SK-N-SH (cell line): Measurements from ENCODE around the gene DNAJB8. TPM values are rescaled to one million over a fixed set of nuclear protein-coding genes. Genes with fewer than 3 reads are reported as not detected.

Experiments used
- CTCF ChIA-PET: fragments of 300-600, 350-600 bp; formaldehyde crosslinking; extraction: SDS; loops from one replicate; lab custom pipeline; 2021; lab: Yijun Ruan, JAX
- POLR2A ChIA-PET: fragments of 350-600 bp; sonication (Branson Sonifier 250); formaldehyde crosslinking; extraction: SDS; loops from one replicate; lab custom pipeline; 2020; ENCODE audit warnings: antibody characterized with exemption, inconsistent platforms; lab: Yijun Ruan, JAX
- DNase-seq: peaks from one replicate; pipeline ENCODE4 v3.0.0; 2012
- H2AFZ ChIP-seq: fragments of 200-600 bp; sonication (generic); 2 replicates; pipeline ENCODE4 v1.8.1; 2016; ENCODE audit warnings: antibody characterized with exemption, mild to moderate bottlenecking, low read depth
- H3F3A ChIP-seq: fragments of 200-600 bp; sonication (generic); replicated peaks from 2 replicates; pipeline ENCODE3; 2016; ENCODE audit warnings: antibody characterized with exemption, mild to moderate bottlenecking; ENCODE audit not compliant: insufficient read depth
- H3K27ac ChIP-seq, 2 experiments: fragments of 200-500 bp in 1 of 2; fragments of 200-600 bp in 1 of 2; sonication (Bioruptor generic) in 1 of 2; sonication (generic), shearing (Covaris generic) in 1 of 2; 2 replicates each; pipeline versions ENCODE4 v1.5.1 to v1.6.1; 2014 to 2016; ENCODE audit warnings: low read depth in 2 of 2, inconsistent platforms in 1 of 2, low read length in 1 of 2, mild to moderate bottlenecking in 1 of 2, mixed read lengths in 1 of 2
- H3K27me3 ChIP-seq: fragments of 200-600 bp; sonication (generic), shearing (Covaris generic); 2 replicates; pipeline ENCODE4 v1.6.1; 2016; ENCODE audit warnings: mixed run types; ENCODE audit not compliant: insufficient read depth
- H3K36me3 ChIP-seq, 2 experiments: fragments of 200-500 bp in 1 of 2; fragments of 200-600 bp in 1 of 2; sonication (Bioruptor generic) in 1 of 2; sonication (generic) in 1 of 2; replicated peaks in 1 of 2; 2 replicates each; pipeline versions ENCODE3 to v1.5.1; 2014 to 2016; ENCODE audit warnings: low read length in 1 of 2, mild to moderate bottlenecking in 1 of 2; ENCODE audit not compliant: insufficient read depth in 2 of 2, control insufficient read depth in 1 of 2
- H3K4me1 ChIP-seq, 2 experiments: fragments of 200-500 bp in 1 of 2; fragments of 200-600 bp in 1 of 2; sonication (Bioruptor generic) in 1 of 2; sonication (generic), shearing (Covaris generic) in 1 of 2; 2 replicates each; pipeline versions ENCODE4 v1.5.1 to v1.6.1; 2014 to 2016; ENCODE audit warnings: low read depth in 1 of 2, low read length in 1 of 2, mixed run types in 1 of 2; ENCODE audit not compliant: insufficient read depth in 2 of 2, control insufficient read depth in 1 of 2
- H3K4me2 ChIP-seq: fragments of 200-600 bp; sonication (generic), shearing (Covaris generic); 2 replicates; pipeline ENCODE4 v1.6.1; 2017; ENCODE audit warnings: mixed run types
- H3K4me3 ChIP-seq, 2 experiments: fragments of 200-500 bp in 1 of 2; fragments of 200-600 bp in 1 of 2; sonication (Bioruptor generic) in 1 of 2; sonication (generic), shearing (Covaris generic) in 1 of 2; 2 replicates each; pipeline versions ENCODE4 v1.5.1 to v1.8.1; 2014 to 2016; ENCODE audit warnings: low read depth in 2 of 2, inconsistent platforms in 1 of 2, low read length in 1 of 2, mild to moderate bottlenecking in 1 of 2, mixed read lengths in 1 of 2, moderate library complexity in 1 of 2
- H3K79me2 ChIP-seq: fragments of 200-600 bp; sonication (generic); 2 replicates; pipeline ENCODE4 v1.8.1; 2017; ENCODE audit warnings: mild to moderate bottlenecking; ENCODE audit not compliant: insufficient read depth
- H3K9ac ChIP-seq: fragments of 200-600 bp; sonication (generic); 2 replicates; pipeline ENCODE4 v1.6.1; 2017; ENCODE audit warnings: mixed run types
- H3K9me2 ChIP-seq: fragments of 200-600 bp; sonication (generic); 2 replicates; pipeline ENCODE4 v1.6.1; 2017; ENCODE audit warnings: mixed run types
- H3K9me3 ChIP-seq: fragments of 200-600 bp; sonication (generic); 2 replicates; pipeline ENCODE4 v1.6.1; 2017; ENCODE audit warnings: mixed run types, mild to moderate bottlenecking, moderate library complexity
- H4K20me1 ChIP-seq: fragments of 200-600 bp; sonication (generic); 2 replicates; pipeline ENCODE4 v1.6.1; 2017; ENCODE audit warnings: mild to moderate bottlenecking, mixed run types; ENCODE audit not compliant: insufficient read depth
- ELF1 ChIP-seq: IDR thresholded peaks from 2 replicates; pipeline ENCODE4 v1.4.0; 2012
- FOSL2 ChIP-seq: IDR thresholded peaks from 2 replicates; pipeline ENCODE4 v1.4.0; 2012; ENCODE audit warnings: low read depth, mild to moderate bottlenecking, moderate library complexity, borderline replicate concordance
- GABPA ChIP-seq: IDR thresholded peaks from 2 replicates; pipeline ENCODE4 v1.4.0; 2012; ENCODE audit warnings: low read depth, mild to moderate bottlenecking
- GATA2 ChIP-seq: sonication (generic); formaldehyde crosslinking; IDR thresholded peaks from 2 replicates; pipeline ENCODE4 v1.5.0; 2020; ENCODE audit warnings: mild to moderate bottlenecking, missing genetic modification reagents
- IRF3 ChIP-seq: fragments of 150-350 bp; IDR thresholded peaks from 2 replicates; pipeline ENCODE4 v1.6.1; 2016; ENCODE audit warnings: mild to moderate bottlenecking, low read depth, low read length
- MAX ChIP-seq: IDR thresholded peaks from 2 replicates; pipeline ENCODE4 v1.4.0; 2012; ENCODE audit warnings: low read depth
- MEF2A ChIP-seq: IDR thresholded peaks from 2 replicates; pipeline ENCODE4 v1.4.0; 2012; ENCODE audit warnings: low read depth, borderline replicate concordance
- NRF1 ChIP-seq: IDR thresholded peaks from 2 replicates; pipeline ENCODE4 v1.6.1; 2012; ENCODE audit warnings: low read depth, mild to moderate bottlenecking, low read length
- POLR2AphosphoS5 ChIP-seq: IDR thresholded peaks from 2 replicates; pipeline ENCODE4 v1.6.1; 2012; ENCODE audit warnings: low read depth, low read length
- RCOR1 ChIP-seq: fragments of 150-350 bp; IDR thresholded peaks from 2 replicates; pipeline ENCODE4 v1.6.1; 2017; ENCODE audit warnings: antibody characterized with exemption, low read length
- REST ChIP-seq: IDR thresholded peaks from 2 replicates; pipeline ENCODE4 v1.6.1; 2012; ENCODE audit warnings: mild to moderate bottlenecking, low read depth, low read length, moderate library complexity
- TAF1 ChIP-seq: IDR thresholded peaks from 2 replicates; pipeline ENCODE4 v1.6.1; 2012; ENCODE audit warnings: low read depth, mild to moderate bottlenecking, low read length, moderate library complexity, borderline replicate concordance
- TCF12 ChIP-seq: IDR thresholded peaks from 2 replicates; pipeline ENCODE4 v1.4.0; 2012
- TEAD4 ChIP-seq: IDR thresholded peaks from 2 replicates; pipeline ENCODE4 v1.4.0; 2012; ENCODE audit warnings: mild to moderate bottlenecking, borderline replicate concordance; ENCODE audit not compliant: insufficient read depth
- USF1 ChIP-seq: IDR thresholded peaks from 2 replicates; pipeline ENCODE4 v1.4.0; 2012; ENCODE audit warnings: low read depth, borderline replicate concordance
- USF2 ChIP-seq: fragments of 150-350 bp; IDR thresholded peaks from 2 replicates; pipeline ENCODE4 v1.6.1; 2017; ENCODE audit warnings: antibody characterized with exemption, low read length, low read depth, borderline replicate concordance
- YY1 ChIP-seq: IDR thresholded peaks from 2 replicates; pipeline ENCODE4 v1.4.0; 2012; ENCODE audit warnings: low read depth, mild to moderate bottlenecking
- ZBTB33 ChIP-seq: IDR thresholded peaks from 2 replicates; pipeline ENCODE4 v1.4.0; 2012; ENCODE audit warnings: low read depth, borderline replicate concordance
- WGBS: methylation state at CpG from one replicate; pipeline ENCODE4 v1.1.6; 2017; ENCODE audit warnings: low lambda C conversion rate; 5-methylcytosine and 5-hydroxymethylcytosine counted together
- polyA plus RNA-seq, 3 experiments: library from polyadenylated mRNA; depleted of rRNA; stranded (reverse); fragments of >200 nt; gene quantifications; 2 replicates each; pipeline ENCODE4 v1.2.3, GENCODE V29; 2012

DNAJB8 gene
- polyA plus RNA-seq, 1 of the 3 experiments (the other 2 are of a cell fraction), result not detected

- H3K27me3 ChIP-seq, result 0 out of 2 replicates have a peak, but pooled peaks cover 5% of the 10 kb centered on the region
- WGBS, result 33% methylated on average over 1 of the region's 2 CpGs
Observed at GRCh38 chr3:128454310-128454618, 12.4 kb downstream of the DNAJB8 start.

More at GRCh38 chr3:128454310-128454618, 12.4 kb downstream of the DNAJB8 start:
- no peak overlapping the region for H3K9ac ChIP-seq
- peak overlapping the region in 1 of 2 experiments; percentile 100; a peak in 2 of 4 replicates for H3K27ac ChIP-seq
- TF ChIP-seq GATA2 (CRISPR knock-in tag) (no peak), TAF1 (no peak), FOSL2 (no peak), TEAD4 (no peak), TCF12 (no peak), USF1 (no peak), MEF2A (no peak), NRF1 (no peak), RCOR1 (no peak), ELF1 (no peak), MAX (no peak), YY1 (no peak), USF2 (no peak), IRF3 (no peak), POLR2AphosphoS5 (no peak), REST (no peak), GABPA (no peak), ZBTB33 (no peak)
- H3K4me3 ChIP-seq, result no peak overlapping the region
- H3F3A ChIP-seq, result no peaks in the 10 kb centered on the region
- no peaks in the 10 kb centered on the region for H3K79me2 ChIP-seq
- ChIA-PET POLR2A (interaction anchor here (1.0 kb wide), 1 partner anchor 23 kb away, joined by 3 read pairs; no protein-coding TSS in a partner anchor), CTCF (interaction anchor here (2.3 to 2.5 kb wide), 2 partner anchors 16 to 28 kb away, joined by 13 to 17 read pairs; no protein-coding TSS in a partner anchor)
- H3K9me2 ChIP-seq, result no peaks in the 10 kb centered on the region
- H4K20me1 ChIP-seq, result no peaks in the 10 kb centered on the region
- peaks cover 0 to 61% of the 10 kb centered on the region in 2 experiments; a peak in 1 of 4 replicates for H3K4me1 ChIP-seq
- H3K9me3 ChIP-seq, result no peaks in the 10 kb centered on the region
- H3K4me2 ChIP-seq, result no peak overlapping the region
- no peaks in the 10 kb centered on the region for H3K36me3 ChIP-seq
- no peak overlapping the region for H2AFZ ChIP-seq
- DNase-seq, result no peak
